HG03521 (cell line): ENCODE measurements around the gene HRK.
A peak's percentile ranks its signal among the peaks of the same experiment; 100 is the strongest.

Experiments used
- ATAC-seq: cut with Tn5 transposase; IDR thresholded peaks from one replicate; pipeline ENCODE4 v1.9.1; 2021; ENCODE audit warnings: mild to moderate bottlenecking, moderate library complexity; ENCODE audit not compliant: unreplicated experiment

HRK gene

GRCh38 chr12:116901612-116902011 is 20.4 kb upstream of the HRK start:
- no peak for ATAC-seq

DNA sequence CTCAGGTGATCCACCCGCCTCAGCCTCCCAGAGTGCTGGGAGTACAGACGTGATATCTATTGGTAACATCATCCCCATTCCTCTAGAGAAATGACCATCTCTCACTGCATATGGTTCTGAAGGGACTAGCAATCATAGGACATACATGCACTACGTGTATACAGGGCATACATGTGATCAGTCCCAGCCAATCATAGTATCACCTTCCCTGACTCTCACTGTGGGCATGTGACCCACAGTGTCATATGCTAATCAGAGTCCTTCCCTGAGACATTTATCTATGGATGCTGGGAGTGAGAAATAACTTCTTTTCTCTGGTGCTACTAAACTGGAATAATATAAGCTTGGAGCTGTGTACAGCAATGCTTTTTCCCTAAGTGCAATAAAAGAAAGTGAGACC is 17.4 kb upstream of the HRK start:
- no peak for ATAC-seq

DNA sequence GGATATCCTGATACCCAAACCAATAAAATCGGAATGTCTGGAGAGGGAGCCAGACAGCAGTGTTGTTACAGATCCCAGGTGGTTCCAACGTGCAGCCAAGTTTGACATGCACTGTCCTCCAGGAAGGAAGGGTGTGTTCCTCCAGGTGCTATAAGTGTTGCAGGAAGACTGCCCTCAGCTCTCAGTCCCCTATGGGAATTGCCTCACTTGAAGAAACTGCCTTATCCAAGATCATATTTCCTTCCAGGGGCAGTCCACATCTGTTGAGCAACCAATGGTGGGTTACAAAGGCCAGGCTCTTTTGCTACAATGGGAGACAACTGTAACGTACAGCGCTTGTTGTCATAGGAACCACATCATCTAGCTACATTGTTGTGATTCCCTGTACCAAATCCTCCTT is 16.2 kb upstream of the HRK start:
- no peak for ATAC-seq

DNA sequence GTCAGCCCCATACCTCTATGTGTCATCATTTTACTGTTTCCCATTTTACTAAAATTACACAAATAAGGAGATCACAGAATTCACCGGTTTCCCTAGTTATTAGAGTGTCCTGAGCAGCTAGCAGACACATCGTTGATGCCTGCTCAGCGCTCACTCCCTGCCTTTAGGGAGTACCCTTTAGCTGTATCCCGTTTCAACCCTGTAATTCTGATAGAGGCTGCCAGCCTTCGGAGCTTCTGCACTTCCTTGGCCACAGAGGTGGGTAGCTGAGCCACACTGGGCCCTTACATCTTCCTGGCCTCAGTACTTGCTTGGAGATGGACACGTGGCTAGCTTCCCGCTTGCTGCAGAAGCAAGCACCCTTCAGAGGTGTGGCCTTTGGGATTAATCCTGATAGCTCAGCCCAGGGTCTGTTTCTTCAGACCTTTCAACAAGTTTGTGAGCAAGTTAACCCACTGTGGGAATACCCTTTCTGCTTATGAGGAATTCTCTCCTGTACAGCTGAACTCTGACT is 15.2 kb upstream of the HRK start:
- no peak for ATAC-seq

DNA sequence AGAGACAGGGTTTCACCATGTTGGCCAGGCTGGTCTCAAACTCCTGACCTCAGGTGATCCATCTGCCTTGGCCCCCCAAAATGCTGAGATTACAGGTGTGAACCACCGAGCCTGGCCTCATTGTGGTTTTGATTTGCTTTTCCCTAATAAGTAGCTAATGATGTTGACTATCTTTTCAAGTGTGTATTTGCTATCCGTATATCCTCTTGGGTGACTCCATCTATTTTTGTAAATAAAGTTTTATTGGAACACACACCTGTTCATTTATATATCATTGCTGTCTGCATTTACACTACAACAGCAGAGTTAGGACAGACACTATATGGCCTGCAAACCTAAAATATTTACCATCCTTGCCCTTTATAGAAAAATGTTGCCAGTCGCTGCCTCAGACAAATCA is 13.7 kb upstream of the HRK start:
- ATAC-seq = no peak

DNA sequence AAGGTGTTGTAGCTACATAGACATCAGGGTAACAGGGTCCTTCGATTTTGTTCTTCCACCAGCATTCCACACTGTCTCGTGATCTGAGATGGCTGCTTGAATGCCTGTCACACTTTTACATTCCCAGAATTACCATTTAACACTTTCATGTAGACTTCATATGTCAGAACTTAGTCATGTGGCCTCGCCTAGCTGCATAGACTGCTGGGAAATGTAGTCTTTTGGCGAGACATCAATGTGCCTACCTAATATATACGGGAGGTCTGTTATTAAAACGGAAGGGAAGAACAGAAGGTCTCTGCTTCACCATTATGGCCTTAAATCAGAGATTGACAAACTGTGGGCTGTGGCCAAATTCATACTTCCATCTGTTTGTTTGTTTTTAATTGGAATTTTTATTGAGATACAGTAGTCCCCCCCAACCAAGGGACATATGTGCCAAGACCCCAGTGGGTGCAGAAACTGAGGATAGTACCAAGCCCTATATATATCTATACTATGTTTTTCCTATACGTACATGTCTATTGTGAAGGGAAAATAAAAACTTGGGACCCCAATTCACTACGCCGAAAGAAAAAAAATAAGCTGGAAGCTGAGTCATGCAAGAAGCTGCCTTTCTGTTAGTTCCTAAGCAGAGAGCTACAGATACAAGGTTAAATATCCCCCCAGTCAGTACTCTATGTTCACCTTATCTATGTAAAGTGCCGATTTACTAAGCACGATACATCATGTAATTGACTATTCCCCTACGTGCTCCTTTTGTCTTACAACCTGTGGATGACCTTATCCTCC is 11.3 kb upstream of the HRK start:
- ATAC-seq = no peak

GRCh38 chr12:116891019-116891418 is 9.8 kb upstream of the HRK start:
- no peak for ATAC-seq

GRCh38 chr12:116890330-116890729 is 9.1 kb upstream of the HRK start:
- no peak for ATAC-seq

DNA sequence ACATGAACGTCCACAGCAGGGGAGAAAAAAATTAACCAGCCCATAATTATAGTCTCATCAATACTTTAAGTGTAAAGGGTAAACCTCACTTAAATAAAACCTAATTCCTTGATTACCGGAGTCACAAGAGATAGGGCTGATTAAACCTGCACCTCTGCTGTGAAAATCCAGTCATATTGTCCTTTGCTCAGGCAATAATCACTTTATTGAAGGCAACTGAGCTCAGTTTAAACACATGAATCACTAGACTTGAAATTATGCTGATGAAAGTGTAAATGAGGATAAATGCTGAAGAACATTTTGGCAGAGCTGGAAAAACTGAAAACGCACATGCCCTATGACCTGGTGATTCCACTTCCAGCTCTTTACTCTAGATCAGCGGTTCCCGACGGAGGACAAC is 6.7 kb upstream of the HRK start:
- no peak for ATAC-seq

DNA sequence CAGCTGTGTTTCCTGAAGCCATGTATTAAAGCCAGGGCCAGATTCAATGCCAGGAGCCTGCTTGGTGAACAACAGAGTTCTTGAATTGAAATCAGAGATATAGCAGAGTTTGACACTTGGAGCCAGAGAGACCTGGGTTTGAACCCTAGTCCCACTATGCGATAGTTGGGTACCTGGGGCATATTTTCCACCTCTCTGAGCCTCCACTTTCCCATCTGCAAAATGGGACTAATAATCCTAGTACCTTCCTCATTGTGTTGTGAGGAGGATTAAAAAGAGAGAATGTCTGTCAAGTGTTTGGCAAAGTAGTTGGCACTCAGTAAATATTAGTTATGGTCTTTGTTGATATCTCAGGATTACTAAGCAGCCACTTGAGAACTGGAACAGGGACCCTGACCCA is 6.0 kb upstream of the HRK start:
- no peak for ATAC-seq

- ATAC-seq = no peak
Measured at GRCh38 chr12:116885491-116885890, 4.2 kb upstream of the HRK start.

DNA sequence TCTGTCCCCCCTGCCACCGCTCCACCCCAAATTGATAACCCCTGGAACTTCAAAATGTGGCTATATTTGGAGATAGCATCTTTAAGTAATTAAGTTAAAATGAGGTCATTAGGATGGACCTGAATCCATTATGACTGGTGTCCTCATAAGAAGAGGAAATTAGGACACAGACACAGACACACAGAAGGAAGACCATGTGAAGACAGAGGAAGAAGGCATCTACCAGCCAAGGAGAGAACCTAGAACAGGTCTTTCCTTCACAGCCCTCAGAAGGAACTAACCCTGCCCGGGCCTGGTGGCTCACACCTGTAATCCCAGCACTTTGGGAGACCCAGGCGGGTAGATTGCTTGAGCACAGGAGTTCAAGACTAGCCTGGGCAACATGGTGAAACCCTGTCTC is 3.6 kb upstream of the HRK start:
- ATAC-seq = no peak

- ATAC-seq = no peak
Measured at GRCh38 chr12:116882742-116883141, 1.5 kb upstream of the HRK start.

DNA sequence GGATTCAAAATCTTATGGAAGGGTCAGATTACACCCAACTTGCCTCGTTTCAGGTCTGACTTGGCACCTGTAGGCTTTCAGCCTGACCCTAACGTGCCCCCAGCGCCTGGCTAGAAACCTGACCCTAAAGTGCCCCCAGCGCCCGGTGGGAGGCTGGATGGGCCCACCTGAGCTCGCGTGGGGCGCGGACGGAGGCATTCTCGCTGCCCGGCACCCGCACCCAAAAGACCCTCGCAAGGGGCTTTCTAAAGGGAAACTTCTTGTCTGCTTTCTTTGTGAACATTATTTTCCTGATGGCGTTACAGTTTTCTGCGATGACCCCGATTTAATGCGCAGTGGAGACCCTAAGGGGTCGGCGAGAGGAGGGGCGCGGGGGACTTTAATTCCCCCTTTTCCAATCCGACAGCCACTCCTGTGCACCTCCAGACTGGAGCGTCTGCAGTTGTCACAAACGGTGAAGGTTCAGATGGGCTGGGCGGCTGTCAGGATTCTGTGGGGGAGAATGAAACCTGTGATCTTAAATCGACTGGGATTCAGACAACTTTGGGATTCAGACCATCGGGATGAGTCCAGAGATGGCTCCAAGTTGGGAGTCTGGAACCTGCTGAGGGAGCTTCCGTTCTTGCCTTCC is 751 bp upstream of the HRK start:
- ATAC-seq = no peak

DNA sequence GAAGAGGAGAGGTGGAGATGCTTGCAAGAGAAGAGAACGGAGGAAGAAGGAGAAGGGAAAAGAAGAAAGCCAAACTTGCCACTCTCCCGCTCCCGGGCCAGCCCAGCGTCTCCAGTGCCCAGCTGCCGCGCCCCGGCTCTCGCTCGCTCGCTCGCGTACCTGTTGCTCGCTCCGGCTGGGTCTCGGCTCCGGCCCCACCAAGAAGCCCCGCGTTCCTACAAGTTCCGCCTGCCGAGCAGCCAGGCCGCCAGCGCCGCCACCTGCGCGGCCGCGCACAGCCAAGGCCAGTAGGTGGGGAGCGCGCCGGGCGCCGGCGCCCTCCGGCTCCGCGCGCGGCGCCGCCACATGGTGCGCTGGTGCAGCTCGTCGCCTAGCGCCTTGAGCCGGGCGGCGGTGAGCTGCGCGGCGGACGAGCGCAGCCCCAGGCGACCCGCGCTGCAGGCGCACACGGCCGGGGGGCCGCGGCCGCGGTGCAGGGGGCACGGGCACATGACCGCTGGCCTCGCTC is 370 bp downstream of the HRK start:
- peak; percentile 72 for ATAC-seq

DNA sequence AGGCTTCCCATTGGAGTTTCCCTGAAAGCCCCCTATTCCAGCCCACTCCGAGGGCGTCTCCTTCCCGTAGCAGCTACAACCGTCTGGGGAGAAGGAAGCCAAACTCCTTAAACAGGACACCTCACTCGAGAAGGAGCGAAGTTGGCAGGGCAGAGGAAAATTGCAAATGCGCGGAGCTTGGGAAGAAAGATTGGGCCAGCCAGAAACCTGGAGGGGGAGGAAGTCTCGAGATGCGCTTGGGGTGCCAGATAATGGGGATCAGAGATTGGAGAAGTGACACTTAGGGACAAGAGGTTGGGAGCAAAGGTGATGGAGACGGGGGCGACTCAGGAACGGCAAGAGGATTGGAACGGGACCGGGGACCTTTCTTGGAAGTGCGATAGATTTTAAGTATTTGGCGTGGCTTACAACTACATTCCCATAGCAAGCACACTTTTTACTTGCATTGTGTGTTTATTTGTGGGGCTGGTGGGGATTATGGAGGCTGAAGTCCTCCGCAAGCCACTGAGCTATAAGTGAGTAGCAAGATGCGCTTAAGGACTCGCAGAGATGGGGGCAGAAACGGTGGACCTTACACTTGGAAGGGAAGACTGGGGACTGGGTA is 926 bp downstream of the HRK start:
- ATAC-seq = no peak

DNA sequence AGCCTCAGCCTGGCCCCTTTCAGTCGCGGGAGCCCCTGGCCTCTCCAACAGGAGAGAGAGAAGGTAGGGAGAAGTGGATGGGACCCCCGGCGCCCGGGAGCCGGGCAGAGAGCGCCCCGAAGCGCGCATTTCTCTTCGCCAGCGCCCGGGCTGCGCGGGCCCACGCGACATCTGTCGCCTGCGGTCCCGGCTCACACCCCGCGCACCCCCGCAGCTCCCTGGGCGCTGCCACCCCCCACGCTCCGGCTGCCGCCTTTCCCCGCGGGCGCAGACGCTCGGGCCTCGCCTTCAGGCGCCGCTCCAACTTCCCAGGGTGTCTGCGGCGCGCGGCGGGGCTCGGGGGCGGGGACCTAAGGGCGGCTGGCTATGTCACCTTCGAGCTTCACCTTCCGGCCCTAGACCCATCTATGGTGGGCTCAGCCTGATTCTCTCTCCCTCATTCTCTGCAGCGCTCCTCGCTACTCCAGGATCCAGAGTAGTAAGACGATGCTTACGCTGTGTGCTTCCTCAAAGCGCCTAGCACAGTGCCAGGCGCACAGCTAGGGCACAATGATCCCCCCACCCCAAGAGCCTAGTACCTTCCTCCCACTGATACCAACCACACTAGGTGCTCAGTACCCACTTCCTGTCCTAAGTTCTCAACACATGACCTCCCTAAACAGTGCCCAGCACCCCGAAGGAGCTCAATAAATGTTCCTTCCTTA is 1.6 kb downstream of the HRK start:
- no peak for ATAC-seq

DNA sequence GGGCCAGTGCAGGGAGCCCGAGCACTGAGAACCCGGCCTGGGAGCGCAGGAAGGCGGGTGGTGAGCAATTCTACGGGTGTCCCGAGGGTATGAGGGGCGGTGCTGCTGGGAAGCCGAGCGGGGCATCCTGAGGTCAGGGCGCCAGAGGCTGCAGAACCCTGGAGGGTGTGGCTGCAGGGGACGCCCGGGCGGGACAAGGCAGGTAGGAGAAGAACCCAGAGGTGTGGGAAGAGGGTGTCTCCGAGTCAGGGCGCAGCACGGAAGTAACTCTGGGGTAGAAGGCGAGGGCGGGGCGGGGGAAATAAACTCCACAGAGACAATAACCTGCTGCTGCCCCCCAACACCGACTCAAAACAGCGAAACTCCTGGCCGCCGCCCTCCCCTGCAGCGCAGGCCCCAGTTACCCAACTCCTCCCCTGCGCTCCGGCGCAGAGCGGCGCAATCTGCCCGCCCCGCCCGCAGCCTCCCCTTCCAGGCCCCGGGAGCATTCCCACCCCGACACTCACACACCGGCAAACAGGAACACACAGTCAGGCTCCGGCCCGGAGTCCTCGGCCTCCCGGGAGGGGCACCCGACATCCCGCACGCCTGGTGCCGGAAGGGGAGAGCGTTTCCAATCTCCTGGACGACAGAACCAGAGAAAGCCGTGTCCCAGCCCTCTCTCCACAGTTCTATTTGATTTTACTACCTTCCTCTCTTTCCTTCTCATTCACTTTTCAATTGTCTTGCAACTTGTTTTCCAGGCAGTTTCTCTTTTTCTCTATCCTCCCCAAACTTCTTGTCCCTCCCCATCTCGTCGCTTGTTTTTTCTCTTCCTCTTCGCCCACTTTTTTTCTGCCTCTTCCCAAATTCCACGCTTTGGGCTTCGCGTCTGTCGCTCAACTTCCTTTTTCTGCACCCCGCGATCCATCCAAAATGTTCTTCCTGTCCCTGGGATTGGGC is 2.4 kb downstream of the HRK start:
- ATAC-seq = no peak

GRCh38 chr12:116876151-116876869 is 4.9 kb downstream of the HRK start:
- no peak for ATAC-seq
